NCI-H187 treated with DMSO at 0.1 percent for 48 hours (cell line): ENCODE results near the gene ENC1.

Experiments
- DNase-seq: peaks from one replicate; lab custom pipeline; 2025; lab: John Stamatoyannopoulos, UW

The ENC1 gene

DNA sequence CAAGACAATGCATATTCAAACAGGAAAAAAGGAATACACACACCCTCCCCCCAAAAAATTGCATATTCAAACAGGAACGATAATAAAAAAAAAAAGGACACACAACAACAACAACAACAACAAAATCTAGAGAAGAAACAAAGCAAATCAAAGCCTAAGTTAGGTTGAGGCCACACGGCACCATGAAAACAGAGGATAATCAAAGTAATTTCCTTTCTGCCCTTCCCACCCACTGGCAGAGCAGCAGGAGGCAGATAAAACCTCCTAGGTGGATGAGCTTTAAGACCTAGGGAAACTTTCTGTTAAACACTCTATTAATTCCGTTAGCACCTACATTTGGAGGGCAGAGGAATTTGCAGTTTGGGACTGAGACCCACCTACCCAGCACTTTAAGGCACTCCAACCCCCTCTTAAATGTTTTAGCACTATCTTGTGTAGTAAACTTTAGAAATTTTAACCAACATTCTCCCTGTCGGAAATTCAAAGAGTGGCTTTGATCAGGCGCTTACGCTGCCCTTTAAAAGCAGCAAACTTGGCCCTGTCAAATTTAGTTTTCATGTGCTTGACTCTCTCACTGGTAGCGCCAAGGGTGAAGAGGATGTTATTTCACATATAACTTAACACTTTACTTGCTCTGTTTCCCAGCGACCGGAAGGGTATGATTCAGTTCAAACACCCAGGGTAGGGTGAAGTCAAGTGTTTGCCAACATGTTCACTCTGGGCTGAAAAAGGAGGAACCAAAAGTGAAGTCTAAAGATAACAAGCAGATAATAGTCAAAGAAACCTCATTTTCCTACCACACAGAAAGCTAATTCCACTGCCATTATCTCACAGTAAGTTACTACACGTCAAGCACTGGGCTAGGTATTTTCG lies 9.2 kb downstream of the ENC1 start:
- DNase-seq, result no peak

DNA sequence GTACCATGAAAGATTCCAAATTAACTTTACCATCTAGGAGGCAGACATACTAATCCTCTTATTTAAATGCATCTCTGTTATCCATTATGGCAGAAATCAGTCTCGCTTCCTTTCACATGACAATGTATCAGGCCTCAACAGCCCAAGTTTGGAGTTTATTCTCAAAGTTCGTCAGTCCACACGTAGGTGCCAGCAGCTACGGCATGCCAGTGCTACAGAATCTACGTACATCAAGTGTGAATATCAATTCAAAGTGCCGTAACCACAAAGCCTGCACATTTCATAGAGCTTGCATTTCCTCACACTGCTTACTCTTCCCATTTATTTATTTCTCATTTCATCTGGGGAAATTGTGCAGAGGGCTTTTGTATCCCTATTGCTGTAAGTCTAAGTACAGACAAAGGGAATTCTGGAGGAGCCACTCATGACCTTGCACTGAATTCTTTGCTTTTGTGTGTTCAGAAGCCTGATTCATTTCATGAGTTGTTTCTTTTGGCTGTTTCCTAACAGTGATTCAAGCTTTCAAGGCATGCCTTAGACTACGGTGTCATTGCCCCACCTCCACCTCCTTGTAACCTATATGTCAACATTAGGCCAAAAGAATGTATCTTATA lies 10.0 kb downstream of the ENC1 start:
- no peak for DNase-seq

DNA sequence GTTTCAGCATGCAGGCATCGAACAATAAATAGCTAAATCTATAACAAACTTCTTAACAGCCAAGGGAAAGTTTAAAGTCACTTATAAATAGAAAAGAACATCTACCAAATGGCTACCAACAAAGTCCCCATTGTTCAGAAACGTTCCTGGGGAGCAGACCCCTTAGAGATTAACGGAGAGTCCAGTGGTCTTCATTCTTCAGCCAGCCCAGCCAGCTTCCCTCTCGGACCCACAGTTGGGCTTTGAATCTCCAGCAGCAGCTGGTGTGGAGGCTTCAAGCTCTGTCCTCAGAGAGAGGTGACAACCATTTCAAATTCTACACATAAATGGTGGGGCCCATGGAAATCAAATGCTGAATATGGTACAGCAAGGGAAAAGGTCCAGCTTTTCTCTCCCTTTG lies 11.2 kb downstream of the ENC1 start:
- DNase-seq, result no peak

DNA sequence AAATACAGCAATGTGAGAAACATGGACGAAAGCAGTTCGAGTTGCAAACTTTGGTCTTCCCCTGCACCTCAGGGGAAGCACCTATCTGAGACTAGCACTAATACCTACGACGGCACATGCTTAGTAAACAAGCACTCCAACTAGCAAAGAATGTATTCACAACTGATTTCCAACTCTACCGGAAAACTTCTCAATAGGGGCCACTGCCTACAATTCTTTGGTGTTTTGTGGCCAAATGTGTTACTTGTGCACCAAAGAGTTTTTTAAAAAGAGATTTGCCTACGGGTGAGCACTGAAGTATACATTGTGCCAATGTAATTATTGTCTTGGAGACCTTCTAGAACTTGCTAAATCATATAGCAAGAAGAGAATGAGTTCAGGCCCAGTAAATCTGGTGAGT lies 12.2 kb downstream of the ENC1 start:
- DNase-seq, result no peak

DNA sequence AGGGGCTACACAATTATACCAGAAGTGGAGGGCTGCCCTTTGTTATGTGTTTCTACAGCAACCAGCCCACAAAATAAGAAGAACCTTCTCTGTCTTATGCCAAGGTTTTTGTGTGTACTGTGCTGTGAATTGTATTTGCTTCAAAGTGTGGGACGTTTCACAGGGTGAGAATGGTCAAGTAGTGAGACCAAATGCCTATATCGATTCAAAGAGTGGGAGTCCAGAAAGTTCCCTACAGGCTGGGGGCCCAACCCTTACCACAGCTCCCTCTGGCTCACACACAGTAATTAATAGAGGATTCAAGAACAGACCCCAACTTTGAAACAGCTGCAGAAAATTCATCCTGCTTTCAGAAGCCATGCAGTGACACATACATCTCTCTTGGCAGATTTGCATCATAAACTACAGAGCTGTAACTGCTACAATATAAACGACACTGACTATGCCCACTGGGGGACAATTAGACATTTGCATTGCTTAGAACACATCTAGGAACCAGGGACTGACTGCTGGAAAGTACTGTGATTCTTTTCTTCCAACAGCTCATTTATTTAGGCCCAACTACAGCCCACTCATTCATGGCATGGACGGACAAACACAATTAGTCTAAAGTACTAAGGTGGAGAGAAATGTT lies 12.8 kb downstream of the ENC1 start:
- DNase-seq, result no peak

DNA sequence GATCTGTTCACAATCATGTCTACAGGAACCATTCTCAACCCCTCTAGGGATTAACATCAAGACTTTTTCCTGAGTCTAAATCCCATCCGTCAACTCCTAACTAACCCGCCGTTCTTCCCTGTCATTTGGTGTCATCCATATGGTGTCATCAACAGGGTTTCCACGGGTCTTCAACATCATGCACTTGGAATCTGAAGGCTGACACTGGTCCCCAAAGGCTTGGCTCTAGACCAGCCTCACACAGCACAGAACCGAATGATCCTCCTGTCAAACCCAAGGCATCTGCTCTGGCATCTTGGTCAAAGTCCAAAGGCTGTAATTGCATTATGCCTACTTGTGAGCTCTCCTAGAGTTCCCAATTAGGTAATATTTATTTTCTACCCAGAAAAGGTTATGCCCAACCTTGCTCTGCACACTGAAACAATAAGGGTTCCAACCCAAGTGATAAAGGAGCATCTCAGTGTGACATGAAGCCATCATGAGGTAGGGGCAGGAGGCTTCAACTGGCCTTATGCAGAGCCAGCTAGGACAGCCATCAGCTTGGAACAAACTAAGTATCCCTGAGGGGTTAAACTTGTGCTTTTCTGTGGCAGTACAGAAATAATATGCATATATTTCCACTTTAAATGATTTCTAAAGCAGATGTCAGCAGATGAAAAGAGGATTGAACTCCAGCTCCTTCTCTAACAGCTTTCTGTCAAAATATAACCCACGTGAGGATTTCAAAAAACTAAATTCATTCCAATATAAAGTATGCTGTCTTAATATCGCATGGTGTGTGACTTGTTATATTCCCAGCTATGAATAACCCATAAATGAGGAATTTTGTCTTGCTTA lies 13.9 kb downstream of the ENC1 start:
- no peak for DNase-seq

DNA sequence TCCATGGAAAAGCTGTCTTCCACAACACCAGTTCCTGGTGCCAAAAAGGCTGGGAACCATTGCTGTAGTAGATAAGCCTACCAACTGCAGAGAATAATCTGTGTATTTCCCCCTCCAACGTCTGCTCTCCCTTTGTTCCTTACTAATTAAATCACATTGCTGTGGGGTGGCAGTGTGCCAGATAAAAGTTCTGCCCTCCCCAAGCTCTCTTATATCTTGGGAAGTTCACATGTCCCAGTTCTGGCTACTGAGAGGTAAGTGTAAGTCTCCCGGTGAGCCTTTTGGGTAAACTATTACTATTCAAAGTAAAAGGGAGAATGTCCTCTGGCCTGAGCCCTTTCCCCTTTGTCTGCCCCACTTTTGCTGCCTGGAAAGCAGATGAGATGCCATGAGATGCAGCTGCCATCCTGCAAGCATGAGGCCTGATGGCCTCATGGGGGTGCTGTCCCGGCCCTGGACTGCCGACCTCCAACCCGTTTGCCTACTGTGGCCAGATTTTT lies 14.7 kb downstream of the ENC1 start:
- no peak for DNase-seq

DNA sequence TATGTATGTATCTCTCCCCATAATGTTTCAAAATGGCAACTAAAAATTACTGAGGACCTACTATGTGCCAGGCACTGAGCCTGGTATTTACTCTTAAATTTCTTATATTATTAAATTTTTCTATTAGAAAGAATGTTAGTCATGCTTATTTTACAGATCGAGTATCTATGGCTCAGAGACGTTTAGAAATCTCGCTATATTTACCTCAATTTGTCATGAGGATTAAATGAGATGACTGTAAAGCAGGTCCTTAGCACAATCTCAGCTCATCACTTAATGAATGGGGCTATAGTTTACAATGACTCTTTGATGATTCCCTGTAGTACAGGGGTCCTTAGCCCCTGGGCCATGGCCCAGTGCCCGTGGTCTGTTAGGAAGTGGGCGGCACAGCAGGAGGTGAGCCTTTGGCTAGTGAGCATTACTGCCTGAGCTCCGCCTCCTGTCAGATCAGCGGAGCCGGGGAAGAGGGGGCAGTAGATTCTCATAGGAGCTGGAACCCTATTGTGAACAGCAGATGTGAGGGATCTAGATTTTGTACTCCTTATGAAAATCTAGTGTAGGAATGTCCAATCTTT lies 15.5 kb downstream of the ENC1 start:
- DNase-seq, result no peak

DNA sequence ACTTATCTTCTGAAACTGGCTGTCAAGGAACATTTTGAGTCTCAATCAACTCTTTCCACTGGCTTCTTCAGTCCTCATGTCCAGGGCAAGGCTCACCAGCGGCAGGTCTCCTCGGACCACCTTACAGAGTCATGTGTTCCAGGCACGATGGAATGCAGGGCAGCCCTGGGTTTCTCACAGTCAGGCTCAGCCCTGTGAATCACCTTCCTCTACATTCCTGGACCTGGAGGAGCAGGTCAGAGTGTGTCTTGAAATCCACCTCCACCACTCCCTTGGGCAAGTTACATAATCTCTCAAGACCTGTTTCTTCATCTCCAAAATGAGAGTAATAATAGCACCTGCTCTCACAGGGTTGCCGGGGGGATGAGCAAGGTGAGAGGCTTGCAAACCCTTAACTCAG lies 16.0 kb downstream of the ENC1 start:
- DNase-seq, result no peak

DNA sequence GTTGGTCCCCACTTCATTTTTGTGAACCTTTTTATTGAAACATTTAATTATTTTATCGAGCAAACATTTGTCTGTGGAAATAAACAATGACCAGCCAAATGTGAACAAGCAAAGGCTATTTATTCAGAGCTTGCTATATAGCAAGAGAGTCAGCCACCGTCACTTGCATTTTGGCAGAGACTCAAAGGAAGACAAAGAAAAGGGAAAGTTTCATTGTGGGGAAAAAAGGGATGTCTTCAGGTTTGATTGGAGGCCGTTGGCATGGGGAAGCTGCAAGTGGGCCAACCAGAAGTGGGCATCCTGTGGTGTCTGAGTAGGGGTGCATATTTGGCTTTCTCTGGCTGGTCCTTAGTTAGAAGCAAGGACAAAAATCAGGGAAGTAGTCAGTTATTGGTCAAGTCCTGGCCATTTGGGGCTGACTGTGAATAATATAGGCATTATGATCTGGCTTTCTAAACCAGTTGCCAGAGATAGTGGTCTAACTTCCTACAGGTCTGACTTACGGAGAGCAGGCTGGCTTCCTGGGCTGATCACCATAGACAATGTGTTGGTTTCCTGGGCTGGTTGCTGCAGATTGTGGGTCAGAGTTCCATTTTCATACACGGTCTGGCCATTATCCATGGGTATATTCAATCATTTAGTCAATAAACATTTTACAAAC lies 16.6 kb downstream of the ENC1 start:
- no peak for DNase-seq

DNA sequence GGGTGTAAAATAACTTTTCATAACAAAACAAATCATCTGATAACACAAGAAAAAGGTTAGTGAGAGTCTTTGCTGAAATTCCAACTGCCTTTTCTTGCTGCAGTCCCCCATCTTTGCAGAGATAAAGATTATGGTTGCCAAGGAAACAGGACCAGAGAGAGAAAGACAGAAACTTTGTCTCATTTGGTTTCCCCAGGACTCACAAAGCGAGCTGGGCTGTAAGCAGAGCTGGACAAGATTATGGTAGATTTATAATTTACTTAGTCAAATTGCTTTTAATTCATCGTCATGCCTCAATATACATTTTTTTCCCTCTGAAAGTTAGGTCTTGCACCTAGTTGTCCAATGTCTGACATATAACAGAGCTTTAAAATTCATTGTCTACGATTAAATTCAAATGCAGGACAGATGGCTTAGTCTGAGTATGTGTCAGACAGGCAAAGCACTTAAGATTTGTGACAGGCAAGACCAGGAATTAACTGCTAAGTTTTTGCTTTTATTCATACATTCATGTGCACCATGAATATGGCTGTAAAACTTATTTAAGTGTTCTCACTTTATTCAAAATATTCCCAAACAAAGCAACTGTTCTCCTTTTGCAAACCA lies 17.4 kb downstream of the ENC1 start:
- DNase-seq, result no peak

DNA sequence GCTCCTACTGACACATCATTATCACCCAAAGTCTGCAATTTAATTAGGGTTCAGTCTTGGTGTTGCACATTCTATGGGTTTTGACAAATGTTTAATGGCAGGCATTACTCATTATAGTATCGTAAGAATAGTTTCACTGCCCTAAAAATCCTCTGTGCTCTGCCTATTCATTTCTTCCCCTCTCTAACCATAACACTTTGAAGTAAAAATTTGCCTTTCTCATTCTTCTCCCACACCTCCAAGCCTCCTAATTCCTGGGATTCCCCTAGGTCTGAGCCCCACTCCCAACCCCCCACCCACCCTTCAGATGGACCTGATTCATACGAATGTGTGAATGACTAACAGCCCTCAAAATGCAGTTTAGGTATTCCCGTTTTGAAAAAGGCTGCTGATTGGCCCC lies 18.4 kb downstream of the ENC1 start:
- no peak for DNase-seq

DNA sequence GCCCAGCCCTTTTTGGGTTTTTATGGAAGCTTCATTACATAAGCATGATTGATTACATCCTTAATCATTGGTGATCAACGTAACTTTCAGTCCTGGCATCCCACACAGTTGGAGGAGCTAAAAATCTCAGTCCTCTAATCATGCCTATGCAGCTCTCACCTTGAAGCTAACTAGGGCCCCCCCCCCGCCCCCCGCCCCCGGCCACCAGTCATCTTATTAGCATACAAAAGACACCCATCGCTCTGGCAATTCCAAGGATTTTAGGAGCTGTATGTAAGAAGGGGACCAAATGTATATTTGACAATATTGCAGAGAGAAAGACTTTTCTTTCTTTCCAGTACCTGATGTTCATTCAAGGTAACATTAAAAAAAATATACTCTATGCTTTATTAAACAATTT lies 19.0 kb downstream of the ENC1 start:
- DNase-seq, result no peak

DNA sequence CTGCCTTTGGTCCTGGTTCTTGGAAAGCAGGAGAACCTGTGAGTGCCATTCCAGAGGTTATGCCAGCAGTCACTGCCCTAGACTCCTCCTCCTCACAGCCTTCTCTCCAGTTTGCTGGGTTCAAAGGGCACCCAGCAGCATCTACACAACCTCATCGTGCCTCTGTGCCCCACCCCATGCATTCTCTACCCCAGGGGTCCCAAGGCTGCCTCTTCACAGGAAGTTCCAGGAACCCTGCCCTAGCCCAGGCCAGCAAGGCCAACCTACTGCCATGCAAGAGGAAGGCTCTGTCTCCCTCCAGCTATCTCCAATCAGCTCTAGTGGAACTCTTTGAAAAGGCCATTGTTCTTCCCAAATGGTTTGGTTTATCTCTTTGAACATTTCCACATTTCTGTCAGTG lies 21.2 kb downstream of the ENC1 start:
- DNase-seq, result no peak

DNA sequence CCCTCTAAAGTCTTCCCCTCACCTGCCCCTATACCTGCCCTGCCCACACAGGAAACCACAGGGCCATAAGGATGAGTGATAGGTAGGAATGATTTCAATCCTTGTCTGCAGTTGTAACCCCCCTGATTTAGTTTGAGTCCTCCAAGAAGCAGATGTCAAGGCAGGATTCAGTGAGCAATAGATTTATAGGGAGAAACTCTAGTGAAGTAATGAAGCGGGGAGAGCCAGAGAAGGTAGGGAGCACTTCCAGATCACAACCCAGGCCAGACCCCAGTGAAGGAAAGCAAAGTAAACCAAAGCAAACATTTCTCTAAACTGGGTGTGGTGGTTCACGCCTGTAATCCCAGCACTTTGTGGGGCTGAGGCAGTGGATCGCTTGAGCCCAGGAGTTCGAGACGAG lies 22.4 kb downstream of the ENC1 start:
- no peak for DNase-seq

DNA sequence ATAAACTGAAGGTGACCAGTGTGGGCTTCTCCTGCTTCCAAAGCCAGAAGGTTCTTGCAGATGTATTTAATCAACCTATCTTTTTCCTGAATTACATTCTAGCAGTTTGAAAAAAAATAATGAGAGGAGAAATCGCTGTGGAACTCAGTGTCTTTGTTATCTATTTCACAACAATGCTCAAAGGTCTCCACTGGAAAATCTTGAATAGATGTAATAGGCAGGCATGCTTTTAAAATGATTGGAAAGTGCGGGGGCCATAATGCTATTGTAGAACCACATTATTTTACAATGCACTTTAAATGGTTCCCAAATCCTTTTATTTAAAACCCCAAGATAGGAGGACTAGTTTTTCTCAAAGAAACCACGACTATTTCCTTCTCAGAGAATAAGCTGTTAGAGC lies 23.3 kb downstream of the ENC1 start:
- DNase-seq, result no peak

DNA sequence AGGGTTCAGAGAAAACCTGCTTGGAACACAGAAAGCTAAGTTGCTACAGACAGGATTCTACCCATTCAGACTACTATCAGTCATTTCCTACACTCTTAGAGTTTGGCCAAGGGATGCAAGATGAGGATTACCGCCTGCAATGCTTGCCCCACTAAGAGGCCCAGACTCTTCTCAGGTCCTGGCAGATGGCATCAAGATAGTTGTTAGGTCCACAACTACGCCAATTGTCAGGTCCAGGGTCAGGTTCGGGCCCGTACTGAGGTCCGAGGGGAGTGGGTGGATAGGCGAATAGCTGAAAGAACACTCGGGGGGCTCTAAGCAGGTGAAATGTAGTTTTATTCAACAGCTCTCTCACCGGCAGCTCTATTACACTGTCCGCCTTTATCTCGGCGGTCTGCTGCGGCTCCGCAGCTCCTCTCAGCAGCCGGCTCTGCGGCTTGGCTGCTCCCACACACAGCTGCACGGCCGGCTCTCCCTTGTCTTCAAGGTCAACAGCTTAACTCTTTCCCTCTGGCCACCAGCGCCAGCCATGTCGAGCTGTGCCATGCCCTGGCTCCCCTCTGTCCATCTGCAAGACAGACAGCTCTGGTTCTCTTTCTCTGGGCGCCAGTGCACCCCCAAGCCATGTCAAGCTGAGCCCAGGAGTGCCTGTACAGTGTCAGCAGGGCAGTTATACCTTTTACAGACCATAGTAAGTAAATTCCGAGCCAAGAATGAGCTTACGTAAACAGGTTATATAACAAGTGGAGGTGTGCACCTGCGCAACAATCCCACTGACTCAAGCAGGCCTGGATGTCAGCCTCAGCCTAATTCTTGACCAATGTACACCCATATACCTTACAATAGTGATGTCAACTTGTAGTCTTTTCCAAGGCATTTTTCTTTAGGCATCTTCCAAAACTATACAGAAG lies 24.0 kb downstream of the ENC1 start:
- no peak for DNase-seq

DNA sequence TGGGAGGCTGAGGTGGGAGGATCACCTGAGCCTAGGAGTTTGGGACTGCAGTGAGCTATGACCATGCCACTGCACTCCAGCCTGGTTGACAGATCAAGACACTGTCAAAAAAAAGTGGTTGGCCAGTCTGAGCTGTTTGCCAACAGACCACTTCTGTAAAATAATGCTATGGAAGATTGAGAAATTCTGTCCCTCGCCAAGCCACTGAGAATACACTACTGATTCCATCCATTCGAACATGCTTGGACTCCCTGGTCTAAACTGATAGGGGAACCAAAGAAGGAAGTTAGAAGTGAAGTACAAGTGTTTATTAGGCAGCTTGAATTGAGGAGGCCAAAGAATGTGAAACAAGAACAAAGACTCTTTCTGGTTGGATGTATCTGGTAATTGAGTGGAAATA lies 27.2 kb downstream of the ENC1 start:
- DNase-seq, result no peak

DNA sequence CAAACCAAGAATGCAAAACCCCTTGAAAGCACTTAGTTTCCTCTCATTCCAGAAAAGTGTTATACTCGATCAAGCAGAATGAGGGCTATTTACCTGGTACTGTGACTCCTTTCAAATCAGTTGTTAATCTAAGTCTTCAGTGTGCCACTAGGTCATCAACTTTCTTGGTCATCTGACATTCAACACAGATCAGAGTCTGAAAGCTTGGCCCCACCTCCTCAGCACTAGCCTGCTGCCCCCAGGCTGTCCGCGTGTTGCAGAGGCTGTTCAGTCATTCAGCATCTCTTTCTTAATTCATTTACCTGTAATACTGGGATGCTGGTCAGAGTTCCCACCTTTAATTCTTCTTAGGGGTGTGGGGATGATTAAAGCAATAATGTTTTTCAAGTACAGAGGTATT lies 28.5 kb downstream of the ENC1 start:
- no peak for DNase-seq
